ENCODE data around the gene ELAC2. TPM values are rescaled to one million over a fixed set of nuclear protein-coding genes. Genes with fewer than 3 reads are reported as not detected.

The ELAC2 gene
- total and polyA plus RNA-seq, 10 donors, result 29.4 to 110 (median 70.2) TPM

DNA sequence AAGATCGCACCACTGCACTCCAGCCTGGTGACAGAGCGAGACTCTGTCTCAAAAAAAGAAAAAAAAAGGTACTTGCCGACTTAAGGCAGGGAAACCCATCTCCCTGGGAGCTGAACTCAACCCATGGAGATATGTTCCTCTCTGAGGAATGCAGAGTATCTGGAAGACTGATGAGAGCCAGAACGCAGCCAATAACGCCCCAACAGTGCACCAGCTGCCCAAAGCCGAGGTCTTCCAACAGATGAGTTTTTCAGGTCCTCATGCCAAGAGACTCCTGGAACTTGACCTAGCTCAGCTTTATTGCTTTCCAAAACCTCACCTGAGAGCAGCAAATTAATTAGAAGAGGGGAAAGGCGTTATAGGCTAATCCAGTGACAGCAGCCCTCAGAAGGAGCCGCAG is 9.4 kb downstream of the ELAC2 start:
- no peak for DNase-seq
- intact Hi-C loops (cut with DNase I; ENCODE audit: low total_unique reads), result loop anchor here (10.0 kb wide), 2 partner anchors 464 to 754 kb away; no protein-coding TSS in a partner anchor
- 95 to 99% (median 98%) methylated on average over 8 of the region's 8 CpGs for WGBS, 5 donors
- Histone ChIP-seq H3K27ac (no peak overlapping the region), H3K4me3 (no peak overlapping the region), H3K4me1 (peaks cover 0 to under 1% (median 0%) of the 10 kb centered on the region in 6 donors), H3K36me3 (peaks cover 5 to 100% (median 94%) of the 10 kb centered on the region in 6 donors), H3K9me3 (no peaks in the 10 kb centered on the region), H3K27me3 (replicated peaks in 1 of 7) (no peaks in the 10 kb centered on the region)
- no peak for TF ChIP-seq POLR2AphosphoS5 (IDR thresholded peaks at IDR 0.05)
- TF ChIP-seq, protein P1, sequence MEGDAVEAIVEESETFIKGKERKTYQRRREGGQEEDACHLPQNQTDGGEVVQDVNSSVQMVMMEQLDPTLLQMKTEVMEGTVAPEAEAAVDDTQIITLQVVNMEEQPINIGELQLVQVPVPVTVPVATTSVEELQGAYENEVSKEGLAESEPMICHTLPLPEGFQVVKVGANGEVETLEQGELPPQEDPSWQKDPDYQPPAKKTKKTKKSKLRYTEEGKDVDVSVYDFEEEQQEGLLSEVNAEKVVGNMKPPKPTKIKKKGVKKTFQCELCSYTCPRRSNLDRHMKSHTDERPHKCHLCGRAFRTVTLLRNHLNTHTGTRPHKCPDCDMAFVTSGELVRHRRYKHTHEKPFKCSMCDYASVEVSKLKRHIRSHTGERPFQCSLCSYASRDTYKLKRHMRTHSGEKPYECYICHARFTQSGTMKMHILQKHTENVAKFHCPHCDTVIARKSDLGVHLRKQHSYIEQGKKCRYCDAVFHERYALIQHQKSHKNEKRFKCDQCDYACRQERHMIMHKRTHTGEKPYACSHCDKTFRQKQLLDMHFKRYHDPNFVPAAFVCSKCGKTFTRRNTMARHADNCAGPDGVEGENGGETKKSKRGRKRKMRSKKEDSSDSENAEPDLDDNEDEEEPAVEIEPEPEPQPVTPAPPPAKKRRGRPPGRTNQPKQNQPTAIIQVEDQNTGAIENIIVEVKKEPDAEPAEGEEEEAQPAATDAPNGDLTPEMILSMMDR (IDR thresholded peaks at IDR 0.05 in 8 of 11, conservative IDR thresholded peaks at IDR 0.05 in 3 of 11), result no peak
- no peak for TF ChIP-seq POLR2A (IDR thresholded peaks at IDR 0.05)

DNA sequence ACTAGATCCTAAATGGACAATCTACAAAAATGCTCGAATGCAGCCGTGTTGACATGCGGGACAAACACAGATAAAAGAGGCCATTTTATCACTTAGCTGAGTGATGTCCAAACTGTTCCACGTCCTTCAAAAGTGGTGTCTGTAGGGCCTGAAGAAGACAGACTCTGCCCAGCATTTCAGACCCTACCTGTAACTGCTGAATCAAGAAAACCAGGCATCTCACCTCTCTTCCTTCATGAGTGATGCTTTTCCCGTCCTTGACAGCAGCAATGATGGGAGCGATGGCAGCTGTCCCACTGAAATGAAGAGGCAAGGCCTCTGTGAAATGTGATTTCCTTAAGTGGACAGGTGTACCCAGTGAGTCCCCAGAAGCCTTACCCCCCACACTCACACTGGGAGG is 12.3 kb downstream of the ELAC2 start:
- Histone ChIP-seq H3K4me1 (peaks cover 0 to 10% (median 0%) of the 10 kb centered on the region in 6 donors), H3K36me3 (peaks cover 5 to 100% (median 94%) of the 10 kb centered on the region in 6 donors), H3K27me3 (replicated peaks in 1 of 7) (no peaks in the 10 kb centered on the region), H3K27ac (no peak overlapping the region), H3K4me3 (no peak overlapping the region), H3K9me3 (no peaks in the 10 kb centered on the region)
- DNase-seq, result peak; percentile 12
- TF ChIP-seq, protein P1 (IDR thresholded peaks at IDR 0.05 in 8 of 11, conservative IDR thresholded peaks at IDR 0.05 in 3 of 11), result no peak
- TF ChIP-seq POLR2AphosphoS5 (IDR thresholded peaks at IDR 0.05), result no peak
- TF ChIP-seq POLR2A (IDR thresholded peaks at IDR 0.05), result no peak
- 93 to 95% (median 94%) methylated on average over 6 of the region's 6 CpGs for WGBS, 5 donors
- intact Hi-C loops (cut with DNase I; ENCODE audit: low total_unique reads), result loop anchor here (10.0 kb wide), 2 partner anchors 461 to 751 kb away; no protein-coding TSS in a partner anchor

DNA sequence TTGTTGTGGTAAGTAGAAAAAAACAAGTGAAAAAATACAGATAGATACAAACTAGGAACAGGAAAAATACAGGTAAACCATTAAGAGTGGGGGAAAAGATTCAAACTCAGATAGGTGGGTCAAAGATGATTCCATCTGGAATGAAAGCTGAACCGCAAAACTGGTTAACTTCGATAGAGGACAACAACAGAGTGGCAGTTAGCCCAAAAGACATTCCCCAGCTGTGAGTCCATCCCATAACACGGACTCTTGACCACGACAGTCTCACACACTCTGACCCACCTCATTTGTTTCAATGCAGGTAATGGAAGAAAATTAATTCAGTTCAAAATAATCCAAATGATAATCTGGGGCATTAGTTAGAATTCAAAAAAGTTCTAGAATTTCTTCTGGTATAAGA is 13.5 kb downstream of the ELAC2 start:
- Histone ChIP-seq H3K4me3 (no peak overlapping the region), H3K36me3 (peaks cover 5 to 100% (median 94%) of the 10 kb centered on the region in 6 donors), H3K27me3 (replicated peaks in 1 of 7) (no peaks in the 10 kb centered on the region), H3K4me1 (peaks cover 0 to 10% (median 0%) of the 10 kb centered on the region in 6 donors), H3K9me3 (no peaks in the 10 kb centered on the region), H3K27ac (no peak overlapping the region)
- 76 to 92% (median 89%) methylated on average over 4 of the region's 4 CpGs for WGBS, 5 donors
- DNase-seq, result no peak
- intact Hi-C loops (cut with DNase I; ENCODE audit: low total_unique reads), result loop anchor here (10.0 kb wide), 2 partner anchors 460 to 750 kb away; no protein-coding TSS in a partner anchor
- TF ChIP-seq, protein P1 (IDR thresholded peaks at IDR 0.05 in 8 of 11, conservative IDR thresholded peaks at IDR 0.05 in 3 of 11), result no peak
- TF ChIP-seq POLR2A (IDR thresholded peaks at IDR 0.05) (no peak), POLR2AphosphoS5 (IDR thresholded peaks at IDR 0.05) (no peak)

DNA sequence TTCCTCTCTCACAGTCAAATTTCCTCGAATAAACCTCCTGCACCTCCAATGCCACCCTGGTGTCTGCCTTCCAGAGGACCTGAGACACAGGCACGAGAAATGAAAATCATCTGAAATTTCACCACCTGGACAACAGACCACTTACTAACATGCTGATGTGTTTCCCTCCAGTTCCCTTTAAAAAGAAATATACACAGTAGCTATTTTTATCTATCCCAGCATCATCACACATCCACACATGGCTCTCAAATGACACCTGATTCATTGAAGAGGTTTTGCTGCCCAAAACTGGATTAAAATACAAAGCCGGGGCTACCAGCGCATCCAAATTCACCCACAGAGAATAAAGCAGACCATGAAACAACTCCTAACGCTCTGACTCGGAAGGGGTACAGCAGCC is 13.9 kb downstream of the ELAC2 start:
- Histone ChIP-seq H3K27ac (no peak overlapping the region), H3K9me3 (no peaks in the 10 kb centered on the region), H3K27me3 (replicated peaks in 1 of 7) (no peaks in the 10 kb centered on the region), H3K4me3 (no peak overlapping the region), H3K4me1 (peaks cover 0 to 10% (median 0%) of the 10 kb centered on the region in 6 donors), H3K36me3 (peaks cover 5 to 100% (median 96%) of the 10 kb centered on the region in 6 donors)
- DNase-seq, result no peak
- WGBS, 5 donors, result 89 to 93% (median 91%) methylated on average over 6 of the region's 6 CpGs
- intact Hi-C loops (cut with DNase I; ENCODE audit: low total_unique reads), result loop anchor here (10.0 kb wide), 2 partner anchors 459 to 749 kb away; no protein-coding TSS in a partner anchor
- TF ChIP-seq, protein P1 (IDR thresholded peaks at IDR 0.05 in 8 of 11, conservative IDR thresholded peaks at IDR 0.05 in 3 of 11), result no peak
- TF ChIP-seq POLR2AphosphoS5 (IDR thresholded peaks at IDR 0.05) (no peak), POLR2A (IDR thresholded peaks at IDR 0.05) (no peak)

Data from spleen (tissue), 11 donors.